ENCODE data around the gene AKAP6. TPM values are rescaled to one million over a fixed set of nuclear protein-coding genes. Genes with fewer than 3 reads are reported as not detected.
"Not testable (repeated sequence)": the region's sequence is repeated elsewhere in the genome, so short reads cannot be mapped to it uniquely, and the experiment has no call there.

Gene AKAP6
- total RNA-seq, 1 donor from 2014 or later: 1.3 TPM

- H3K27me3 ChIP-seq (ENCODE audit: control insufficient read depth, insufficient read depth, low read length): no peaks in the 10 kb centered on the region
- no peak overlapping the region for H3K4me3 ChIP-seq (ENCODE audit: low read depth, low read length)
- TF ChIP-seq CTCF (IDR thresholded peaks at IDR 0.05; ENCODE audit: insufficient read depth, low read length, poor library complexity, severe bottlenecking): no peak
- no peak for DNase-seq (ENCODE audit: low read depth)
- no peaks in the 10 kb centered on the region for H3K36me3 ChIP-seq (ENCODE audit: control insufficient read depth, insufficient read depth, low read length)
These were observed 54.4 kb downstream of the AKAP6 start for GRCh38 chr14:32383364-32384009.

- Histone ChIP-seq H3K36me3 (ENCODE audit: control insufficient read depth, insufficient read depth, low read length) (no peaks in the 10 kb centered on the region), H3K27me3 (ENCODE audit: control insufficient read depth, insufficient read depth, low read length) (no peaks in the 10 kb centered on the region), H3K4me3 (ENCODE audit: low read depth, low read length) (no peak overlapping the region)
- no peak for TF ChIP-seq CTCF (IDR thresholded peaks at IDR 0.05; ENCODE audit: insufficient read depth, low read length, poor library complexity, severe bottlenecking)
- no peak for DNase-seq (ENCODE audit: low read depth)
These were observed 55.4 kb downstream of the AKAP6 start for GRCh38 chr14:32384464-32384863.

DNA sequence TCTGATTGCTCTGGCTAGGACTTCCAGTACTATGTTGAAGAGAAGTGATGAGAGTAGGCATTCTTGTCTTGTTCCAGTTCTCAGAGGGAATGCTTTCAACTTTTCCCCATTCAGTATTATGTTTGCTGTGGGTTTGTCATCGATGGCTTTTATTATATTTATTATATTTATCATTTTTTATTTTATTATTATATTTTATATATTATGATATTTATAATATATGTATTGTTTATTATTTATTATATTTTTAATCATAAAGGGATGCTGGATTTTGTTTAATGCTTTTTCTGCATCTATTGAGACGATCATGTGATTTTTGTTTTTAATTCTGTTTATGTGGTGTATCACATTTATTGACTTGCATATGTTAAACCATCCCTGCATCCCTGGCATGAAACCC lies 58.2 kb downstream of the AKAP6 start:
- not testable (repeated sequence) for H3K4me3 ChIP-seq (ENCODE audit: low read depth, low read length); DNase-seq (ENCODE audit: low read depth); H3K36me3 ChIP-seq (ENCODE audit: control insufficient read depth, insufficient read depth, low read length); H3K27me3 ChIP-seq (ENCODE audit: control insufficient read depth, insufficient read depth, low read length)

- Histone ChIP-seq H3K36me3 (ENCODE audit: control insufficient read depth, insufficient read depth, low read length) (no peaks in the 10 kb centered on the region), H3K27me3 (ENCODE audit: control insufficient read depth, insufficient read depth, low read length) (no peaks in the 10 kb centered on the region), H3K4me3 (ENCODE audit: low read depth, low read length) (no peak overlapping the region)
- no peak for TF ChIP-seq CTCF (IDR thresholded peaks at IDR 0.05; ENCODE audit: insufficient read depth, low read length, poor library complexity, severe bottlenecking)
- DNase-seq (ENCODE audit: low read depth): no peak
These were observed 64.0 kb downstream of the AKAP6 start for GRCh38 chr14:32393119-32393518.

DNA sequence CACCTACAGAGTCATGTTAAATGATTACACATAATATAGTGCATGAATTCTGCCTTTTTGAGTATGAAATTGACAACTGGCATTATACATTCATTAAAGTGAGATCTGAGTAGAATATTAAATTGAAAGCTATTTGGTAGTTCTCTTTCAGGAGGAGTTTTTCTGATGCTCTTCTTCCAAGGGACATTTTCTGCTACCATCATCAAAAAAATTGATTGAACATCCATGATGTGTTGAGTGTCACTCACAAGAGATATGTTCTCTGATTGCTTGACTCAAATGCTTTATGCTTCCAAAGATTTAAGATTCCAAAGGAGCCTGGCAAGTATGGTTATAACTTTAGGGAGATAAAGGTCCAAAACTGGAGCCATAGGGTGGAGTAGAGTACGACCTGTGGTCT lies 64.9 kb downstream of the AKAP6 start:
- Histone ChIP-seq H3K27me3 (ENCODE audit: control insufficient read depth, insufficient read depth, low read length) (no peaks in the 10 kb centered on the region), H3K4me3 (ENCODE audit: low read depth, low read length) (no peak overlapping the region), H3K36me3 (ENCODE audit: control insufficient read depth, insufficient read depth, low read length) (no peaks in the 10 kb centered on the region)
- TF ChIP-seq CTCF (IDR thresholded peaks at IDR 0.05; ENCODE audit: insufficient read depth, low read length, poor library complexity, severe bottlenecking): no peak
- DNase-seq (ENCODE audit: low read depth): no peak

- no peak for DNase-seq (ENCODE audit: low read depth)
- Histone ChIP-seq H3K36me3 (ENCODE audit: control insufficient read depth, insufficient read depth, low read length) (no peaks in the 10 kb centered on the region), H3K4me3 (ENCODE audit: low read depth, low read length) (no peak overlapping the region), H3K27me3 (ENCODE audit: control insufficient read depth, insufficient read depth, low read length) (no peaks in the 10 kb centered on the region)
- TF ChIP-seq CTCF (IDR thresholded peaks at IDR 0.05; ENCODE audit: insufficient read depth, low read length, poor library complexity, severe bottlenecking): no peak
These were observed 67.8 kb downstream of the AKAP6 start for GRCh38 chr14:32396885-32397284.

Data from kidney epithelial cell (primary cell).